ENCODE measurements around the gene MAPKBP1. TPM values are rescaled to one million over a fixed set of nuclear protein-coding genes. Genes with fewer than 3 reads are reported as not detected.

MAPKBP1 gene
- total and polyA plus RNA-seq, 2 of the 8 experiments (the other 6 are each of a cell fraction or from before 2014, with no cell fraction given) = 4.3 to 11.3 TPM

DNA sequence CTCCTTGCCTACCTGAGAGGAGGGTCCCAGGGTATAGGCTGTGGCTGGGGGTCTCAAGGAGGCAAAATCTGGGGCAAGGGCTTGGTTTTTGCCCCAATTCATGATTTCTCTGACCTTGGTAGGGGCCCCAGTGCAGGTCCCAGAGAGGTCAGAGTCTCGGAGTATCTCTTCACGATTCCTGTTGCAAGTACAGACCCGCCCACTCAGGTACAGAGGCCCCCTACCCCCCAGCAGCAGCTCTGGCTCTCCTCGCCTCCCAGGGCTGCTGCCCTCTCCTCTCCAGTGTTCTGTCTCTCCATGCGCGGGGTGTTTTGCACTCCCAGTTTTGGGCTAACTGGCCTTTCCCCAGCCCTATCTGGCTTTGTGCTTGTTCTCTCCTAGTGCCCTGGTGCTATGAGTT, 48.2 kb downstream of the MAPKBP1 start (continued):
- TF ChIP-seq, protein P1, sequence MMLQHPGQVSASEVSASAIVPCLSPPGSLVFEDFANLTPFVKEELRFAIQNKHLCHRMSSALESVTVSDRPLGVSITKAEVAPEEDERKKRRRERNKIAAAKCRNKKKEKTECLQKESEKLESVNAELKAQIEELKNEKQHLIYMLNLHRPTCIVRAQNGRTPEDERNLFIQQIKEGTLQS (IDR thresholded peaks at IDR 0.05; ENCODE audit: insufficient read depth, low read depth, low read length) = no peak
- TF ChIP-seq RXRA (IDR thresholded peaks at IDR 0.05; ENCODE audit: insufficient read depth, low read depth, low read length) = no peak
- TF ChIP-seq JUND (IDR thresholded peaks at IDR 0.05; ENCODE audit: low read length) = no peak
- TF ChIP-seq CEBPB (IDR thresholded peaks at IDR 0.05; ENCODE audit: low read depth, low read length) = no peak
- no peak for TF ChIP-seq CTBP2 (IDR thresholded peaks at IDR 0.05; ENCODE audit: borderline replicate concordance, insufficient read depth, insufficient read length, low read length)
- TF ChIP-seq CREB1 (IDR thresholded peaks at IDR 0.05) = no peak
- no peak for TF ChIP-seq POLR2AphosphoS5 (IDR thresholded peaks at IDR 0.05; ENCODE audit: low read depth, low read length)
- no peak for TF ChIP-seq SP2 (IDR thresholded peaks at IDR 0.05; ENCODE audit: low read length)

Data from H1 (cell line).